B cell (primary cell): ENCODE measurements around the gene PRR7. TPM values are rescaled to one million over a fixed set of nuclear protein-coding genes. Genes with fewer than 3 reads are reported as not detected.

Source experiments
- ATAC-seq: fragments of 200-7000 bp; cut with Tn5 transposase; one replicate; pipeline ENCODE4 v1.10.0; 2021; ENCODE audit warnings: low read depth, mild to moderate bottlenecking, moderate number of reproducible peaks, moderate library complexity
- CTCF ChIA-PET: fragments of 350-600 bp; sonication (Branson Sonifier 250); formaldehyde crosslinking; loops from one replicate; lab custom pipeline; 2021; ENCODE audit warnings: antibody characterized with exemption, inconsistent platforms; lab: Charles Lee
- POLR2A ChIA-PET: fragments of 350-600 bp; sonication (Branson Sonifier 250); formaldehyde crosslinking; loops from one replicate; lab custom pipeline; 2021; ENCODE audit warnings: antibody characterized with exemption; lab: Charles Lee
- DNase-seq: peaks from one replicate; pipeline ENCODE4 v3.0.0; 2013
- H2AFZ ChIP-seq: 2 replicates; pipeline ENCODE4 v1.6.1; 2012; ENCODE audit warnings: mild to moderate bottlenecking, low read depth, low read length; ENCODE audit not compliant: insufficient read depth, poor library complexity, severe bottlenecking
- H3K27ac ChIP-seq, 2 donors: 1 replicate in 1 of 2; 2 replicates in 1 of 2; pipeline ENCODE4 v1.5.1; 2012 to 2013; ENCODE audit warnings: low read length in 2 of 2, mild to moderate bottlenecking in 2 of 2, moderate library complexity in 1 of 2
- H3K27me3 ChIP-seq, 4 experiments: fragments of 200-600 bp in 1 of 4; sonication (generic) in 1 of 4; replicated peaks in 1 of 4; 1 replicate in 2 of 4; 2 replicates in 2 of 4; pipeline versions ENCODE4 v1.6.1 to v1.7.0; 2013 to 2016; ENCODE audit warnings: low read length in 3 of 4, mild to moderate bottlenecking in 2 of 4, mixed read lengths in 1 of 4, moderate library complexity in 1 of 4; ENCODE audit not compliant: insufficient read depth in 4 of 4, control insufficient read depth in 3 of 4; ENCODE audit errors: control extremely low read depth in 1 of 4
- H3K36me3 ChIP-seq, 2 experiments: replicated peaks in 1 of 2; 1 replicate in 1 of 2; 2 replicates in 1 of 2; pipeline versions ENCODE4 v1.6.1 to v1.7.1; 2013; ENCODE audit warnings: low read length in 1 of 2; ENCODE audit not compliant: insufficient read depth in 2 of 2, control insufficient read depth in 1 of 2; ENCODE audit errors: control extremely low read depth in 1 of 2, extremely low read depth in 1 of 2
- H3K4me1 ChIP-seq, 2 donors: fragments of 200-600 bp in 1 of 2; sonication (generic) in 1 of 2; 1 replicate in 1 of 2; 2 replicates in 1 of 2; pipeline versions ENCODE4 v1.5.1 to v1.6.1; 2013 to 2017; ENCODE audit warnings: low read length in 2 of 2; ENCODE audit not compliant: control insufficient read depth in 2 of 2, insufficient read depth in 2 of 2
- H3K4me2 ChIP-seq: replicated peaks from 2 replicates; pipeline ENCODE3; 2012; ENCODE audit warnings: mild to moderate bottlenecking, low read depth, low read length; ENCODE audit not compliant: poor library complexity, severe bottlenecking
- H3K4me3 ChIP-seq, 5 experiments: fragments of 200-600 bp in 1 of 5; sonication (generic) in 1 of 5; 1 replicate in 3 of 5; 2 replicates in 2 of 5; pipeline versions ENCODE4 v1.5.1 to v1.7.0; 2011 to 2016; ENCODE audit warnings: low read length in 4 of 5, mild to moderate bottlenecking in 4 of 5, low read depth in 2 of 5, control low read depth in 1 of 5, moderate library complexity in 1 of 5; ENCODE audit not compliant: insufficient read depth in 1 of 5; ENCODE audit errors: control extremely low read depth in 1 of 5, extremely low read depth in 1 of 5
- H3K79me2 ChIP-seq: fragments of 200-600 bp; sonication (generic); one replicate; pipeline ENCODE4 v1.6.0; 2016; ENCODE audit warnings: low read length; ENCODE audit not compliant: control insufficient read depth, insufficient read depth
- H3K9ac ChIP-seq: fragments of 200-600 bp; sonication (generic); 2 replicates; pipeline ENCODE4 v1.6.1; 2017; ENCODE audit warnings: mild to moderate bottlenecking, low read length, moderate library complexity
- H3K9me3 ChIP-seq, 3 donors: one replicate each; pipeline versions ENCODE4 v1.6.1 to v1.7.1; 2013; ENCODE audit warnings: low read length in 2 of 3; ENCODE audit not compliant: control insufficient read depth in 2 of 3, insufficient read depth in 1 of 3; ENCODE audit errors: control extremely low read depth in 1 of 3
- H4K20me1 ChIP-seq: 2 replicates; pipeline ENCODE4 v1.6.0; 2012; ENCODE audit warnings: mild to moderate bottlenecking, low read length; ENCODE audit not compliant: insufficient read depth, control insufficient read depth, poor library complexity, severe bottlenecking
- H3K27ac Mint-ChIP-seq: one replicate; pipeline ENCODE4 v1.8.0; 2021; ENCODE audit warnings: mixed read lengths
- H3K27me3 Mint-ChIP-seq: one replicate; pipeline ENCODE4 v1.8.0; 2021; ENCODE audit warnings: mixed read lengths
- H3K4me1 Mint-ChIP-seq: one replicate; pipeline ENCODE4 v1.8.0; 2021; ENCODE audit warnings: mixed read lengths
- H3K4me3 Mint-ChIP-seq: one replicate; pipeline ENCODE4 v1.8.0; 2021; ENCODE audit warnings: mixed read lengths
- H3K9me3 Mint-ChIP-seq: one replicate; pipeline ENCODE4 v1.8.0; 2022; ENCODE audit warnings: mixed read lengths; ENCODE audit not compliant: insufficient read depth
- EZH2 ChIP-seq: IDR thresholded peaks from 2 replicates; pipeline ENCODE4 v1.6.1; 2012; ENCODE audit warnings: borderline replicate concordance, low read depth, mild to moderate bottlenecking, moderate library complexity, low read length; ENCODE audit not compliant: insufficient read depth, poor library complexity, severe bottlenecking
- WGBS: methylation state at CpG from one replicate; pipeline ENCODE4 v1.1.5; 2013; ENCODE audit warnings: missing lambda C conversion rate; ENCODE audit not compliant: insufficient coverage; 5-methylcytosine and 5-hydroxymethylcytosine counted together
- intact Hi-C: fragments of 100-400 bp; cut with micrococcal nuclease; formaldehyde crosslinking; loops from one replicate; pipeline ENCODE4 v1.10.0; 2022
- polyA plus RNA-seq: library from polyadenylated mRNA; depleted of rRNA; stranded (reverse); fragments of >200 nt; gene quantifications from 2 replicates; pipeline ENCODE4 v1.2.3, GENCODE V29; 2012
- total RNA-seq, 2 donors: library from RNA; stranded (reverse); fragments of 120-200 nt in 1 of 2; gene quantifications; 1 replicate in 1 of 2; 2 replicates in 1 of 2; pipeline versions ENCODE4 v1.2.3 to v1.2.4, GENCODE V29; 2013 to 2022
- TF ChIP-seq, protein P1 (sequence below): fragments of 200-600 bp; IDR thresholded peaks from one replicate; pipeline ENCODE4 v1.8.0; 2022; ENCODE audit warnings: antibody characterized with exemption, mild to moderate bottlenecking

The PRR7 gene
- total and polyA plus RNA-seq, 2 donors (not counting 1 experiment from before 2014, with no cell fraction given), result 4.8 to 84.4 TPM

DNA sequence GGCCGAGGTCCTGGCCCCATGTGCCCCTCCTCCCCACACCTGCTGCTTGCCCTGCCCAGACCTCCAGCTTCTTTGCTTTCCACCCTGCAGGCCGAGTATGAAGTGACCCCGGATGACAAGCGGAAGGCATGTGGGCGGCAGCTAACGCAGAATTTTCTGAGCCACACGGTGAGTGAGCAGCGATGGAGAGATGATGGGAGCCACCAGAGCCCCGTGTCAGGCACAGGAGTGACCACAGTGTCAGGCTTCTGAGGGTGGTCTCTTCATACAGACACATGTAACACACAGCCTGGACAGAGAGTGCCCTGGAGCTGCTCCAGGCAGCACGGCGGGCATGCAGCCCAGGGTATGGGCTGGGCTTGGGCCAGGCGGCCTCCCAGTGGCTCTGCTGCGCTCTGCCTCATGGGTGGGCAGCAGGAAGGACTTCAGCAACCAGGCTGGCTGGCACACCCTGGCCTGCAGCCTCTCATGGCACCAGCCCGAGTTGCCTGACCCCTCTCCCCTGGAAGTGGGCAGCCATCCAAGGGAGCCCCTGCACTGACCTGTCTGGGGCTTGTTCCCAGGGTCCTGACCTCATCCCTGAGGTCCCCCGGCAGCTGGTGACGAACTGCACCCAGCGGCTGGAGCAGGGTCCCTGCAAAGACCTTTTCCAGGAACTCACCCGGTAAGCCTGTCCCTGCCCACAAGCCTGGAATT lies 14.3 kb upstream of the PRR7 start:
- Histone ChIP-seq H3K36me3 (peaks cover 0 to 85% of the 10 kb centered on the region in 2 experiments), H3K79me2 (peaks cover 75% of the 10 kb centered on the region), H3K4me3 (peak overlapping the region in 4 of 5 experiments; percentile 23 to 35 (median 30)), H3K9ac (peak overlapping the region; percentile 43), H3K4me1 (peaks cover 61 to 81% of the 10 kb centered on the region in 2 donors), H3K27me3 (no peaks in the 10 kb centered on the region), H4K20me1 (peaks cover 90% of the 10 kb centered on the region), H3K9me3 (no peaks in the 10 kb centered on the region), H3K27ac (peak overlapping the region; percentile 92 to 96), H3K4me2 (peak overlapping the region; percentile 90), H2AFZ (no peak overlapping the region)
- Mint-ChIP-seq H3K9me3 (no peaks in the 10 kb centered on the region), H3K27me3 (no peaks in the 10 kb centered on the region), H3K4me3 (peak overlapping the region; percentile 94), H3K4me1 (peaks cover 63% of the 10 kb centered on the region), H3K27ac (peak overlapping the region; percentile 97)
- ATAC-seq (no peak), DNase-seq (no peak)
- CTCF ChIA-PET, result interaction anchor here (0.6 to 12.4 kb wide), 11 partner anchors 9 to 123 kb away, joined by 3 to 152 read pairs (median 5); partner anchors contain the start of gene PRR7
- TF ChIP-seq, protein P1, sequence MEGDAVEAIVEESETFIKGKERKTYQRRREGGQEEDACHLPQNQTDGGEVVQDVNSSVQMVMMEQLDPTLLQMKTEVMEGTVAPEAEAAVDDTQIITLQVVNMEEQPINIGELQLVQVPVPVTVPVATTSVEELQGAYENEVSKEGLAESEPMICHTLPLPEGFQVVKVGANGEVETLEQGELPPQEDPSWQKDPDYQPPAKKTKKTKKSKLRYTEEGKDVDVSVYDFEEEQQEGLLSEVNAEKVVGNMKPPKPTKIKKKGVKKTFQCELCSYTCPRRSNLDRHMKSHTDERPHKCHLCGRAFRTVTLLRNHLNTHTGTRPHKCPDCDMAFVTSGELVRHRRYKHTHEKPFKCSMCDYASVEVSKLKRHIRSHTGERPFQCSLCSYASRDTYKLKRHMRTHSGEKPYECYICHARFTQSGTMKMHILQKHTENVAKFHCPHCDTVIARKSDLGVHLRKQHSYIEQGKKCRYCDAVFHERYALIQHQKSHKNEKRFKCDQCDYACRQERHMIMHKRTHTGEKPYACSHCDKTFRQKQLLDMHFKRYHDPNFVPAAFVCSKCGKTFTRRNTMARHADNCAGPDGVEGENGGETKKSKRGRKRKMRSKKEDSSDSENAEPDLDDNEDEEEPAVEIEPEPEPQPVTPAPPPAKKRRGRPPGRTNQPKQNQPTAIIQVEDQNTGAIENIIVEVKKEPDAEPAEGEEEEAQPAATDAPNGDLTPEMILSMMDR, result no peak
- no peak for TF ChIP-seq EZH2
- intact Hi-C loops, result loop anchor here (1.0 kb wide), 1 partner anchor 14 kb away; the partner anchor contains the start of gene PRR7
- WGBS, result 55% methylated on average over 18 of the region's 18 CpGs
- POLR2A ChIA-PET, result interaction anchor here (0.6 to 6.8 kb wide), 11 partner anchors 13 to 298 kb away, joined by 3 to 103 read pairs (median 5); partner anchors contain the start of genes LMAN2, PDLIM7, PRR7 and RGS14
